ENCODE results near the gene NUDT14. TPM values are rescaled to one million over a fixed set of nuclear protein-coding genes. Genes with fewer than 3 reads are reported as not detected.

NUDT14 gene
- total and polyA plus RNA-seq, 12 donors, result 4.1 to 55.8 (median 36.6) TPM

DNA sequence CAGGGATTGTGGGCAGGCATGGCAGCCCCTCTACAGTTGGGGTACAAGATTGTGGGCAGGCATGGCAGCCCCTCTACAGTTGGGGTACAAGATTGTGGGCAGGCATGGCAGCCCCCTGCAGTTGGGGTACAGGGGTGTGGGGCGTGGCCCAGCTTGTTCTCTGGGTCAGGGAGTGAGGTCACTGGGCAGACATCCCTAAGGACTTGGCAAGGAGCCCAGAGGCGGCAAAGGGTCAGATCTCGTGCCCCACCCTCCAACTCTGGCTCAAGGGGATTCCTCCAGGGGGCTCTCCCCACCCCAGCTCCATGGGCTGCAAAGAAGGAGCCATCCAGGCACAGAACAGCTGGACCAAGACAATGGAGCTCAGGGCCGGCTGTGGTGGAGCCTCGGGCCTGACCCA, 25.8 kb upstream of the NUDT14 start:
- intact Hi-C loops (cut with DNase I), result no loop called here

DNA sequence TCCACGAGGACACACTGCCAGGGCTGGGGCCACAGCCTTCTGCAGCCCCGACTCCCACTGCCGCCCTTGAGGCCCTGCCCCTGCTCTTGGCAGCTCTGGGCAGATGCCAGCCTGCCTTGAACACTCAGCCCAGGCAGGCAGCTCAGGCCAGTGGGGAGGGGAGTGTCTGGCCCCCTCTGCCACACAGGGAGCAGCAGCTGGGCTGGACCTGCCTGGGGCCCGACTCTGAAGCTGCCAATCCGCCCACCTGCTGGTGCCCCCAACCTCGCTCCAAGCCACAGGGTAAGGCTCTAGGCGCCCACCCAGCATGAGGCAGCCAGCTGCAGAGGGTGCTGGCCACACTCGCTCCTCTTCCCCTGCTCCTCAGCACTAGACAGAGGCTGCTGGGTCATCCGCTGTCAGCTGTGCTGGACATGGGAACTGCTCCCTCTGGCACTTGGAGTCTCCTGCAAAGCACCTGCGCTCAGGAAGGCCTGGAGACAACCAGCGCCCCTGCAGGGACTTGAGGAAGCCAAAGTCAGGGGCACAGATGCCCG, 24.6 kb upstream of the NUDT14 start:
- H3K4me3 ChIP-seq, result no peak overlapping the region
- TF ChIP-seq, protein P1, sequence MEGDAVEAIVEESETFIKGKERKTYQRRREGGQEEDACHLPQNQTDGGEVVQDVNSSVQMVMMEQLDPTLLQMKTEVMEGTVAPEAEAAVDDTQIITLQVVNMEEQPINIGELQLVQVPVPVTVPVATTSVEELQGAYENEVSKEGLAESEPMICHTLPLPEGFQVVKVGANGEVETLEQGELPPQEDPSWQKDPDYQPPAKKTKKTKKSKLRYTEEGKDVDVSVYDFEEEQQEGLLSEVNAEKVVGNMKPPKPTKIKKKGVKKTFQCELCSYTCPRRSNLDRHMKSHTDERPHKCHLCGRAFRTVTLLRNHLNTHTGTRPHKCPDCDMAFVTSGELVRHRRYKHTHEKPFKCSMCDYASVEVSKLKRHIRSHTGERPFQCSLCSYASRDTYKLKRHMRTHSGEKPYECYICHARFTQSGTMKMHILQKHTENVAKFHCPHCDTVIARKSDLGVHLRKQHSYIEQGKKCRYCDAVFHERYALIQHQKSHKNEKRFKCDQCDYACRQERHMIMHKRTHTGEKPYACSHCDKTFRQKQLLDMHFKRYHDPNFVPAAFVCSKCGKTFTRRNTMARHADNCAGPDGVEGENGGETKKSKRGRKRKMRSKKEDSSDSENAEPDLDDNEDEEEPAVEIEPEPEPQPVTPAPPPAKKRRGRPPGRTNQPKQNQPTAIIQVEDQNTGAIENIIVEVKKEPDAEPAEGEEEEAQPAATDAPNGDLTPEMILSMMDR (IDR thresholded peaks at IDR 0.05), result no peak
- TF ChIP-seq POLR2A (IDR thresholded peaks at IDR 0.05), result no peak
- peaks cover 0 to 9% of the 10 kb centered on the region in 2 donors for H3K36me3 ChIP-seq (replicated peaks in 1 of 2)
- H3K27ac ChIP-seq, result peak overlapping the region in 1 of 5 donors; percentile 1
- intact Hi-C loops (cut with DNase I), result loop anchor here in 1 of 2 donors (2.0 kb wide), 1 partner anchor 147 kb away; no protein-coding TSS in a partner anchor
- WGBS, 4 donors, result 22 to 67% (median 36%) methylated on average over 1 to 12 of the region's 12 CpGs
- peaks cover 14 to 31% of the 10 kb centered on the region in 2 donors for H3K4me1 ChIP-seq (replicated peaks in 1 of 2)
- no peaks in the 10 kb centered on the region for H3K27me3 ChIP-seq
- H3K9me3 ChIP-seq (replicated peaks in 1 of 3), result no peaks in the 10 kb centered on the region
- DNase-seq, result peak; percentile 53 to 74 (median 55)

More for the DNA sequence above, 25.8 kb upstream of the NUDT14 start:
- H3K27me3 ChIP-seq, result no peaks in the 10 kb centered on the region
- no peak overlapping the region for H3K27ac ChIP-seq
- no peak for TF ChIP-seq POLR2A (IDR thresholded peaks at IDR 0.05)
- TF ChIP-seq, protein P1 (IDR thresholded peaks at IDR 0.05), result no peak
- WGBS, 4 donors, result 0 to 51% (median 39%) methylated on average over 1 to 5 of the region's 5 CpGs
- no peak overlapping the region for H3K4me3 ChIP-seq
- no peaks in the 10 kb centered on the region for H3K9me3 ChIP-seq (replicated peaks in 1 of 3)
- peaks cover 14 to 26% of the 10 kb centered on the region in 2 donors for H3K4me1 ChIP-seq (replicated peaks in 1 of 2)
- peaks cover 0 to 9% of the 10 kb centered on the region in 2 donors for H3K36me3 ChIP-seq (replicated peaks in 1 of 2)
- DNase-seq, result no peak

DNA sequence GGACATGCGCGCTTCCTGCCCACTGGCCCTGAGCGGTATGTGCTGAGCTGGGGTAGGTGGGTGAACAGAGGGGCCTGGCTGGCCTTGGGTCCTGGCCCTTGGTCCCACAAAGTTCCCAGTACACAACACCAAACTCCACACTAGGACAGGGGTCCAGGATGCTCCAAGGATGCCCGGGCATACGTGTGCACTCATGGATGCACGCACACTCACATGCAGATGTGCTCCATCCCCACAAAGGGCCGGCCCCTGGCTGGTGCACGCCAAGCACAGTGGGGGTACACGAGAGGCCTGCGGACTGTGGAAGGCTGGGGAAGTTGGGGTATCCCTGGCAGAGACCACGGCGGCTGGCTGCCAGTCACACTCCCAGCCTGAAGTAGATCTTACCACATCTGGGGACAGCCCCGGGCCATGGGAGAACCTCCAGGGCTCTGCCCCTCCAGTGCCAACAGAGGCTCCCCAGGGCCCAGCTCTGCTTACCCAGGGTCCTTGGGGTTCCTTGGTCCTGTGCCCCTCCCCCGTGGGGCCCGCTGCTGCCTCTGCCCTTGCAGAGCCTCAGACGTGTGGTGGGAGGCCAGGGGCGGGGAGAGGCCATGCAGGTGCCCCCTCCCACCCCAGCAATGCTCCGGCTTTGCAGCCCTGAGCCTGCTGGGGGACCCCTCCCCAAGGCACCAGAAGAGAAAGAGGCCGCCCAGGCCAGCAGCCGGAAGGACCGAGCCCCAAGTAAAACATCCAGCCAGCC, 24.0 kb upstream of the NUDT14 start:
- Histone ChIP-seq H3K27ac (peak overlapping the region in 2 of 5 donors; percentile 21 to 61), H3K36me3 (replicated peaks in 1 of 2) (peaks cover 0 to 7% of the 10 kb centered on the region in 2 donors), H3K4me1 (replicated peaks in 1 of 2) (peaks cover 14 to 31% of the 10 kb centered on the region in 2 donors), H3K4me3 (no peak overlapping the region), H3K27me3 (peaks cover under 1% of the 10 kb centered on the region), H3K9me3 (replicated peaks in 1 of 3) (no peaks in the 10 kb centered on the region)
- DNase-seq, result peak in 1 of 7 donors; percentile 36
- intact Hi-C loops (cut with DNase I), result loop anchor here (2.0 to 5.0 kb wide), 3 partner anchors 77 to 148 kb away; no protein-coding TSS in a partner anchor
- TF ChIP-seq, protein P1 (IDR thresholded peaks at IDR 0.05), result no peak
- TF ChIP-seq POLR2A (IDR thresholded peaks at IDR 0.05), result no peak
- 30 to 40% (median 39%) methylated on average over 8 to 21 of the region's 21 CpGs for WGBS, 4 donors

DNA sequence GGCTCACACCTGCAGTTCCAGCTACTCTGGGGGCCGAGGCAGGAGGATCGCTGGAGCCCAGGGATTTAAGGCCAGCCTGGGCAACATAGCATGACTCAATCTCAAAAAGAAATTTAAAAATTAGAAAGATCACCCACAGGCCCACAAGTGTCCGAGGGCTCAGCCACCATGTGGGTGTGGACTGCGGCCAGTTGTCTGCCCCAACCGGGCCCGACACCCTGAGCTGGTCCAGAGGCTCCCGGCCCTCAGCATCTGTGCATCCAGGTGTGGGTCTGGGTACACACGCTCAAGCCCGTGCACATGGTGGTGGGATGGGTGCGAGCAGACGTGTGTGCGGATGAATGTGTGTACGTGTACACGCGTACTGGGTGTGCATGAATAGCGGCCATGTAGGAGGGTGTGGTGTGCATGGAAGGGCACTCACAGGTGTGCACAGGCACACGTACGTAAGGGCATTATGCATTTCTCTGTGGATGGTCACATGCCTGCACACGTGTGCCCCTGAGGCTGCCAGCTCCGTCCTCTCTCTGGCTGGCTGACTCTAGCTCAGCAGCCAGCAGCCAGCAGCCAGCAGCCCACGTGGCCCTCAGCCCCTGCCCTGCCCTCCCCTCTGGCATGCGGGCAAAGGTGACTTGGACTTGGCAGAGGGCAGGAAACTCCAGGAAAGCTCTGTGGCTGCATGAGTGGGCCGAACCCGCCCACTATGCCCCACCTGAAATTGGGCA, 23.3 kb upstream of the NUDT14 start:
- peaks cover 14 to 31% of the 10 kb centered on the region in 2 donors for H3K4me1 ChIP-seq (replicated peaks in 1 of 2)
- peak overlapping the region in 2 of 5 donors; percentile 26 to 61 for H3K27ac ChIP-seq
- peaks cover 6% of the 10 kb centered on the region for H3K27me3 ChIP-seq
- WGBS, 4 donors, result 45 to 60% (median 52%) methylated on average over 15 to 24 of the region's 24 CpGs
- H3K4me3 ChIP-seq, result no peak overlapping the region
- H3K36me3 ChIP-seq (replicated peaks in 1 of 2), result no peaks in the 10 kb centered on the region
- TF ChIP-seq POLR2A (IDR thresholded peaks at IDR 0.05), result no peak
- TF ChIP-seq, protein P1 (IDR thresholded peaks at IDR 0.05), result no peak
- intact Hi-C loops (cut with DNase I), result loop anchor here (2.0 to 5.0 kb wide), 3 partner anchors 78 to 148 kb away; no protein-coding TSS in a partner anchor
- peak; percentile 78 to 88 (median 84) for DNase-seq
- no peaks in the 10 kb centered on the region for H3K9me3 ChIP-seq (replicated peaks in 1 of 3)
